ENCODE data around the gene OR2AE1.

The OR2AE1 gene

GRCh38 chr7:99837649-99838361, 39.0 kb downstream of the OR2AE1 start:
- Histone ChIP-seq H3K27me3 (ENCODE audit: low read length) (no peaks in the 10 kb centered on the region), H2AFZ (ENCODE audit: low read depth, low read length, severe bottlenecking) (no peak overlapping the region), H3K27ac (ENCODE audit: low read depth, low read length) (no peak overlapping the region), H3K4me3 (ENCODE audit: insufficient read depth, low read length, poor library complexity, severe bottlenecking) (no peak overlapping the region), H3K9ac (ENCODE audit: low read length) (no peak overlapping the region), H3K9me2 (replicated peaks; ENCODE audit: insufficient read depth, low read length) (no peaks in the 10 kb centered on the region), H3K79me2 (ENCODE audit: insufficient read depth, low read length) (no peaks in the 10 kb centered on the region), H4K20me1 (ENCODE audit: low read depth, low read length) (no peaks in the 10 kb centered on the region), H3K36me3 (ENCODE audit: low read length) (no peaks in the 10 kb centered on the region), H3K4me2 (ENCODE audit: low read depth, low read length, poor library complexity, severe bottlenecking) (no peak overlapping the region), H3K9me3 (ENCODE audit: insufficient read depth, low read length) (no peaks in the 10 kb centered on the region), H3F3A (ENCODE audit: insufficient read depth) (no peaks in the 10 kb centered on the region)
- no peak for TF ChIP-seq EZH2phosphoT487 (conservative IDR thresholded peaks at IDR 0.05; ENCODE audit: low read length)
- peak; percentile 11 for TF ChIP-seq CTCF (IDR thresholded peaks at IDR 0.05; ENCODE audit: insufficient read depth, low read length, poor library complexity, severe bottlenecking)

GRCh38 chr7:99835189-99835588, 41.6 kb downstream of the OR2AE1 start:
- Histone ChIP-seq H3K27me3 (ENCODE audit: low read length) (no peaks in the 10 kb centered on the region), H2AFZ (ENCODE audit: low read depth, low read length, severe bottlenecking) (no peak overlapping the region), H3K4me3 (ENCODE audit: insufficient read depth, low read length, poor library complexity, severe bottlenecking) (no peak overlapping the region), H3K9ac (ENCODE audit: low read length) (no peak overlapping the region), H3K9me3 (ENCODE audit: insufficient read depth, low read length) (no peaks in the 10 kb centered on the region), H3K4me2 (ENCODE audit: low read depth, low read length, poor library complexity, severe bottlenecking) (no peak overlapping the region), H3K9me2 (replicated peaks; ENCODE audit: insufficient read depth, low read length) (no peaks in the 10 kb centered on the region), H3K79me2 (ENCODE audit: insufficient read depth, low read length) (no peaks in the 10 kb centered on the region), H3K36me3 (ENCODE audit: low read length) (no peaks in the 10 kb centered on the region), H3K27ac (ENCODE audit: low read depth, low read length) (no peak overlapping the region), H3F3A (ENCODE audit: insufficient read depth) (no peaks in the 10 kb centered on the region), H4K20me1 (ENCODE audit: low read depth, low read length) (no peaks in the 10 kb centered on the region)
- TF ChIP-seq EZH2phosphoT487 (conservative IDR thresholded peaks at IDR 0.05; ENCODE audit: low read length), result no peak
- TF ChIP-seq CTCF (IDR thresholded peaks at IDR 0.05; ENCODE audit: insufficient read depth, low read length, poor library complexity, severe bottlenecking), result no peak

- Histone ChIP-seq H3K9ac (ENCODE audit: low read length) (no peak overlapping the region), H4K20me1 (ENCODE audit: low read depth, low read length) (no peaks in the 10 kb centered on the region), H3F3A (ENCODE audit: insufficient read depth) (no peaks in the 10 kb centered on the region), H3K36me3 (ENCODE audit: low read length) (no peaks in the 10 kb centered on the region), H3K27ac (ENCODE audit: low read depth, low read length) (no peak overlapping the region), H3K9me2 (replicated peaks; ENCODE audit: insufficient read depth, low read length) (no peaks in the 10 kb centered on the region), H3K79me2 (ENCODE audit: insufficient read depth, low read length) (no peaks in the 10 kb centered on the region), H3K9me3 (ENCODE audit: insufficient read depth, low read length) (no peaks in the 10 kb centered on the region), H3K4me3 (ENCODE audit: insufficient read depth, low read length, poor library complexity, severe bottlenecking) (no peak overlapping the region), H2AFZ (ENCODE audit: low read depth, low read length, severe bottlenecking) (no peak overlapping the region), H3K27me3 (ENCODE audit: low read length) (no peaks in the 10 kb centered on the region), H3K4me2 (ENCODE audit: low read depth, low read length, poor library complexity, severe bottlenecking) (no peak overlapping the region)
- TF ChIP-seq EZH2phosphoT487 (conservative IDR thresholded peaks at IDR 0.05; ENCODE audit: low read length) (no peak), CTCF (IDR thresholded peaks at IDR 0.05; ENCODE audit: insufficient read depth, low read length, poor library complexity, severe bottlenecking) (no peak)
These were observed 42.5 kb downstream of the OR2AE1 start for GRCh38 chr7:99834382-99834781.
